HEK293 (cell line): ENCODE measurements around the gene BBOX1.
A peak's percentile ranks its signal among the peaks of the same experiment; 100 is the strongest.

ENCODE experiments used
- FEZF1 ChIP-seq: fragments of 450-650 bp; formaldehyde crosslinking; IDR thresholded peaks from 2 replicates; pipeline ENCODE4 v1.5.1; 2016; ENCODE audit warnings: missing biosample characterization, missing genetic modification characterization
- GLIS2 ChIP-seq: fragments of 450-650 bp; formaldehyde crosslinking; IDR thresholded peaks from 2 replicates; pipeline ENCODE4 v1.5.1; 2016; ENCODE audit warnings: missing biosample characterization, missing genetic modification characterization
- MZF1 ChIP-seq: fragments of 450-650 bp; formaldehyde crosslinking; IDR thresholded peaks from 2 replicates; pipeline ENCODE4 v1.5.1; 2017; ENCODE audit warnings: missing biosample characterization, missing genetic modification characterization, borderline replicate concordance
- PRDM1 ChIP-seq: fragments of 450-650 bp; formaldehyde crosslinking; IDR thresholded peaks from 2 replicates; pipeline ENCODE4; 2016; ENCODE audit warnings: missing biosample characterization, missing genetic modification characterization
- SCRT1 ChIP-seq: fragments of 450-650 bp; formaldehyde crosslinking; IDR thresholded peaks from 2 replicates; pipeline ENCODE4 v1.5.1; 2016; ENCODE audit warnings: missing biosample characterization, missing genetic modification characterization, borderline replicate concordance
- SP2 ChIP-seq: fragments of 450-650 bp; formaldehyde crosslinking; IDR thresholded peaks from 2 replicates; pipeline ENCODE4 v1.5.1; 2016; ENCODE audit warnings: missing biosample characterization, missing genetic modification characterization
- TCF7L2 ChIP-seq: IDR thresholded peaks from 2 replicates; pipeline ENCODE4 v1.6.1; 2011; ENCODE audit warnings: low read depth, mild to moderate bottlenecking, inconsistent platforms, low read length, moderate library complexity, borderline replicate concordance
- YY1 ChIP-seq: fragments of 450-650 bp; formaldehyde crosslinking; IDR thresholded peaks from 2 replicates; pipeline ENCODE4 v1.5.1; 2018; ENCODE audit warnings: missing biosample characterization, missing genetic modification characterization
- YY2 ChIP-seq: fragments of 450-650 bp; formaldehyde crosslinking; IDR thresholded peaks from 2 replicates; pipeline ENCODE4 v1.5.1; 2016; ENCODE audit warnings: missing biosample characterization, missing genetic modification characterization
- ZEB2 ChIP-seq: fragments of 450-650 bp; formaldehyde crosslinking; IDR thresholded peaks from 2 replicates; pipeline ENCODE4 v1.5.1; 2016; ENCODE audit warnings: missing biosample characterization, missing genetic modification characterization
- ZIC2 ChIP-seq: fragments of 450-650 bp; formaldehyde crosslinking; IDR thresholded peaks from 2 replicates; pipeline ENCODE4 v1.5.1; 2016; ENCODE audit warnings: missing biosample characterization, missing genetic modification characterization
- ZNF169 ChIP-seq: fragments of 450-650 bp; formaldehyde crosslinking; IDR thresholded peaks from 2 replicates; pipeline ENCODE4 v1.5.1; 2016; ENCODE audit warnings: missing biosample characterization, missing genetic modification characterization
- ZNF174 ChIP-seq: fragments of 450-650 bp; formaldehyde crosslinking; IDR thresholded peaks from 2 replicates; pipeline ENCODE4 v1.5.0; 2017; ENCODE audit warnings: missing biosample characterization, mild to moderate bottlenecking, missing genetic modification characterization
- ZNF184 ChIP-seq: fragments of 450-650 bp; IDR thresholded peaks from 2 replicates; pipeline ENCODE4 v1.5.1; 2018; ENCODE audit warnings: missing biosample characterization, mild to moderate bottlenecking, missing genetic modification characterization
- ZNF214 ChIP-seq: fragments of 450-650 bp; formaldehyde crosslinking; IDR thresholded peaks from 2 replicates; pipeline ENCODE4 v1.5.1; 2017; ENCODE audit warnings: missing biosample characterization, mild to moderate bottlenecking, missing genetic modification characterization, borderline replicate concordance
- ZNF24 ChIP-seq: fragments of 450-650 bp; formaldehyde crosslinking; IDR thresholded peaks from 2 replicates; pipeline ENCODE4 v1.5.1; 2016; ENCODE audit warnings: missing biosample characterization, missing genetic modification characterization
- ZNF248 ChIP-seq: fragments of 450-650 bp; formaldehyde crosslinking; IDR thresholded peaks from 2 replicates; pipeline ENCODE4 v1.5.1; 2017; ENCODE audit warnings: missing biosample characterization, missing genetic modification characterization
- ZNF274 ChIP-seq, 2 experiments: fragments of 200-500 bp in 1 of 2; fragments of 450-650 bp in 1 of 2; sonication (Bioruptor generic) in 1 of 2; formaldehyde crosslinking in 1 of 2; IDR thresholded peaks; 2 replicates each; pipeline versions ENCODE4 v1.5.1 to v1.6.1; 2014 to 2016; ENCODE audit warnings: borderline replicate concordance in 1 of 2, inconsistent platforms in 1 of 2, low read length in 1 of 2, missing biosample characterization in 1 of 2, missing genetic modification characterization in 1 of 2
- ZNF292 ChIP-seq: fragments of 450-650 bp; formaldehyde crosslinking; IDR thresholded peaks from 2 replicates; pipeline ENCODE4 v1.5.1; 2016; ENCODE audit warnings: low read depth, missing biosample characterization, missing genetic modification characterization, borderline replicate concordance
- ZNF324 ChIP-seq: fragments of 450-650 bp; formaldehyde crosslinking; IDR thresholded peaks from 2 replicates; pipeline ENCODE4 v1.5.1; 2016; ENCODE audit warnings: missing biosample characterization, missing genetic modification characterization
- ZNF530 ChIP-seq: fragments of 450-650 bp; formaldehyde crosslinking; IDR thresholded peaks from 2 replicates; pipeline ENCODE4 v1.5.1; 2016; ENCODE audit warnings: low read depth, missing biosample characterization, missing genetic modification characterization
- ZNF560 ChIP-seq: fragments of 450-650 bp; formaldehyde crosslinking; IDR thresholded peaks from 2 replicates; pipeline ENCODE4 v1.5.1; 2017; ENCODE audit warnings: missing biosample characterization, missing genetic modification characterization, borderline replicate concordance
- ZNF626 ChIP-seq: fragments of 450-650 bp; sonication (Bioruptor Pico); formaldehyde crosslinking; IDR thresholded peaks from 2 replicates; pipeline ENCODE4 v1.5.1; 2018; ENCODE audit warnings: missing biosample characterization, missing genetic modification characterization, inconsistent platforms
- ZNF629 ChIP-seq: fragments of 450-650 bp; formaldehyde crosslinking; IDR thresholded peaks from 2 replicates; pipeline ENCODE4 v1.5.1; 2017; ENCODE audit warnings: missing biosample characterization, missing genetic modification characterization
- ZNF670 ChIP-seq: fragments of 450-650 bp; formaldehyde crosslinking; IDR thresholded peaks from 2 replicates; pipeline ENCODE4 v1.5.1; 2016; ENCODE audit warnings: missing biosample characterization, missing genetic modification characterization, low read depth
- ZNF768 ChIP-seq: fragments of 450-650 bp; formaldehyde crosslinking; IDR thresholded peaks from 2 replicates; pipeline ENCODE4 v1.5.1; 2018; ENCODE audit warnings: missing biosample characterization, mild to moderate bottlenecking, missing genetic modification characterization
- ZNF785 ChIP-seq: fragments of 450-650 bp; formaldehyde crosslinking; IDR thresholded peaks from 2 replicates; pipeline ENCODE4 v1.5.1; 2016; ENCODE audit warnings: missing biosample characterization, missing genetic modification characterization
- ZNF791 ChIP-seq: fragments of 450-650 bp; formaldehyde crosslinking; IDR thresholded peaks from 2 replicates; pipeline ENCODE4 v1.5.1; 2016; ENCODE audit warnings: missing biosample characterization, missing genetic modification characterization
- TF ChIP-seq, protein P1 (sequence below): sonication (generic); formaldehyde crosslinking; IDR thresholded peaks from 2 replicates; pipeline ENCODE4 v1.8.1; 2022; ENCODE audit warnings: mild to moderate bottlenecking, moderate library complexity, missing genetic modification reagents
- TF ChIP-seq, protein P2 (sequence below): IDR thresholded peaks from 2 replicates; pipeline ENCODE4 v1.6.1; 2011; ENCODE audit warnings: mild to moderate bottlenecking, low read depth, low read length, borderline replicate concordance
- TF ChIP-seq, protein P3 (sequence below): fragments of 450-650 bp; formaldehyde crosslinking; conservative IDR thresholded peaks from 2 replicates; pipeline ENCODE4 v1.5.1; 2016; ENCODE audit warnings: low read depth, missing biosample characterization, missing genetic modification characterization
- TF ChIP-seq, protein P4 (sequence below): fragments of 450-650 bp; IDR thresholded peaks from 2 replicates; pipeline ENCODE4 v1.5.1; 2018; ENCODE audit warnings: missing biosample characterization, mild to moderate bottlenecking, missing genetic modification characterization
- TF ChIP-seq, protein P5 (sequence below): fragments of 450-650 bp; formaldehyde crosslinking; IDR thresholded peaks from 2 replicates; pipeline ENCODE4 v1.5.1; 2016; ENCODE audit warnings: missing biosample characterization, missing genetic modification characterization

BBOX1 gene

DNA sequence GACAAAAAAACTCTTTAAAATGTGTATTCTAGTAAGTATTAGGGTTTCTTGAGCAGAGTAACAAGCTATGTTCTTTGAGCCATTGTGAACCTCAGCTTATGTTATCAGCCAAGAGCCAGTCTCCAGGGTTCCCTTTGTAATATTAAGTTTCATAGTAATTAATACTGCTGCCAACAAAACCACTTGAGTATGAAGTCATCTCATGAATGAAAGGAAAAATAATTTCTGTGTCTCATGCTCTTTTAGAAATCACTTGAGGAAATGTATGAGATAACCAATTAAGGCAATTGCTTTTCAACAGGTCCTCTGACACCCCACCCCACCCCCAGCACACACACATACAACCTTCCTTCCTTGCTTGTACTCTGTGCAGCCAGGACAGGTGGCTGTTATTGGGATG, 59.9 kb downstream of the BBOX1 start (continued):
- TF ChIP-seq, protein P1, sequence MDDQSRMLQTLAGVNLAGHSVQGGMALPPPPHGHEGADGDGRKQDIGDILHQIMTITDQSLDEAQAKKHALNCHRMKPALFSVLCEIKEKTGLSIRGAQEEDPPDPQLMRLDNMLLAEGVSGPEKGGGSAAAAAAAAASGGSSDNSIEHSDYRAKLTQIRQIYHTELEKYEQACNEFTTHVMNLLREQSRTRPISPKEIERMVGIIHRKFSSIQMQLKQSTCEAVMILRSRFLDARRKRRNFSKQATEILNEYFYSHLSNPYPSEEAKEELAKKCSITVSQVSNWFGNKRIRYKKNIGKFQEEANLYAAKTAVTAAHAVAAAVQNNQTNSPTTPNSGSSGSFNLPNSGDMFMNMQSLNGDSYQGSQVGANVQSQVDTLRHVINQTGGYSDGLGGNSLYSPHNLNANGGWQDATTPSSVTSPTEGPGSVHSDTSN (CRISPR knock-in tag), result no peak
- TF ChIP-seq FEZF1 (peak; percentile 97), ZNF274 (IDR thresholded peaks at IDR 0.05; ENCODE audit: low read length) (no peak), ZNF274 (tag by site-specific recombination; IDR thresholded peaks at IDR 0.05; ENCODE audit: borderline replicate concordance) (no peak), ZNF530 (tag by site-specific recombination) (no peak), ZEB2 (tag by site-specific recombination) (peak; percentile 87), TCF7L2 (no peak), SP2 (tag by site-specific recombination) (peak; percentile 25; the same call in 1 of the 2 replicates), ZNF248 (no peak), MZF1 (tag by site-specific recombination) (0 out of 2 replicates have a peak, but pooled peaks have one; percentile 27), ZIC2 (no peak), ZNF174 (tag by site-specific recombination) (no peak), ZNF629 (peak; percentile 93), PRDM1 (no peak), ZNF791 (tag by site-specific recombination) (no peak), ZNF670 (tag by site-specific recombination) (no peak), ZNF324 (tag by site-specific recombination) (no peak), ZNF214 (no peak), ZNF24 (tag by site-specific recombination) (peak; percentile 92), ZNF184 (tag by site-specific recombination) (peak; percentile 67), ZNF560 (tag by site-specific recombination) (no peak), YY2 (tag by site-specific recombination) (no peak), ZNF626 (no peak), ZNF292 (no peak), YY1 (tag by site-specific recombination) (no peak), ZNF785 (no peak), SCRT1 (tag by site-specific recombination) (peak; percentile 91), GLIS2 (tag by site-specific recombination) (peak; percentile 53), ZNF768 (tag by site-specific recombination) (no peak), ZNF169 (tag by site-specific recombination) (no peak)
- TF ChIP-seq, protein P2, sequence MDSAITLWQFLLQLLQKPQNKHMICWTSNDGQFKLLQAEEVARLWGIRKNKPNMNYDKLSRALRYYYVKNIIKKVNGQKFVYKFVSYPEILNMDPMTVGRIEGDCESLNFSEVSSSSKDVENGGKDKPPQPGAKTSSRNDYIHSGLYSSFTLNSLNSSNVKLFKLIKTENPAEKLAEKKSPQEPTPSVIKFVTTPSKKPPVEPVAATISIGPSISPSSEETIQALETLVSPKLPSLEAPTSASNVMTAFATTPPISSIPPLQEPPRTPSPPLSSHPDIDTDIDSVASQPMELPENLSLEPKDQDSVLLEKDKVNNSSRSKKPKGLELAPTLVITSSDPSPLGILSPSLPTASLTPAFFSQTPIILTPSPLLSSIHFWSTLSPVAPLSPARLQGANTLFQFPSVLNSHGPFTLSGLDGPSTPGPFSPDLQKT, result no peak
- TF ChIP-seq, protein P3, sequence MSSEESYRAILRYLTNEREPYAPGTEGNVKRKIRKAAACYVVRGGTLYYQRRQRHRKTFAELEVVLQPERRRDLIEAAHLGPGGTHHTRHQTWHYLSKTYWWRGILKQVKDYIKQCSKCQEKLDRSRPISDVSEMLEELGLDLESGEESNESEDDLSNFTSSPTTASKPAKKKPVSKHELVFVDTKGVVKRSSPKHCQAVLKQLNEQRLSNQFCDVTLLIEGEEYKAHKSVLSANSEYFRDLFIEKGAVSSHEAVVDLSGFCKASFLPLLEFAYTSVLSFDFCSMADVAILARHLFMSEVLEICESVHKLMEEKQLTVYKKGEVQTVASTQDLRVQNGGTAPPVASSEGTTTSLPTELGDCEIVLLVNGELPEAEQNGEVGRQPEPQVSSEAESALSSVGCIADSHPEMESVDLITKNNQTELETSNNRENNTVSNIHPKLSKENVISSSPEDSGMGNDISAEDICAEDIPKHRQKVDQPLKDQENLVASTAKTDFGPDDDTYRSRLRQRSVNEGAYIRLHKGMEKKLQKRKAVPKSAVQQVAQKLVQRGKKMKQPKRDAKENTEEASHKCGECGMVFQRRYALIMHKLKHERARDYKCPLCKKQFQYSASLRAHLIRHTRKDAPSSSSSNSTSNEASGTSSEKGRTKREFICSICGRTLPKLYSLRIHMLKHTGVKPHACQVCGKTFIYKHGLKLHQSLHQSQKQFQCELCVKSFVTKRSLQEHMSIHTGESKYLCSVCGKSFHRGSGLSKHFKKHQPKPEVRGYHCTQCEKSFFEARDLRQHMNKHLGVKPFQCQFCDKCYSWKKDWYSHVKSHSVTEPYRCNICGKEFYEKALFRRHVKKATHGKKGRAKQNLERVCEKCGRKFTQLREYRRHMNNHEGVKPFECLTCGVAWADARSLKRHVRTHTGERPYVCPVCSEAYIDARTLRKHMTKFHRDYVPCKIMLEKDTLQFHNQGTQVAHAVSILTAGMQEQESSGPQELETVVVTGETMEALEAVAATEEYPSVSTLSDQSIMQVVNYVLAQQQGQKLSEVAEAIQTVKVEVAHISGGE (tag by site-specific recombination), result no peak
- TF ChIP-seq, protein P4, sequence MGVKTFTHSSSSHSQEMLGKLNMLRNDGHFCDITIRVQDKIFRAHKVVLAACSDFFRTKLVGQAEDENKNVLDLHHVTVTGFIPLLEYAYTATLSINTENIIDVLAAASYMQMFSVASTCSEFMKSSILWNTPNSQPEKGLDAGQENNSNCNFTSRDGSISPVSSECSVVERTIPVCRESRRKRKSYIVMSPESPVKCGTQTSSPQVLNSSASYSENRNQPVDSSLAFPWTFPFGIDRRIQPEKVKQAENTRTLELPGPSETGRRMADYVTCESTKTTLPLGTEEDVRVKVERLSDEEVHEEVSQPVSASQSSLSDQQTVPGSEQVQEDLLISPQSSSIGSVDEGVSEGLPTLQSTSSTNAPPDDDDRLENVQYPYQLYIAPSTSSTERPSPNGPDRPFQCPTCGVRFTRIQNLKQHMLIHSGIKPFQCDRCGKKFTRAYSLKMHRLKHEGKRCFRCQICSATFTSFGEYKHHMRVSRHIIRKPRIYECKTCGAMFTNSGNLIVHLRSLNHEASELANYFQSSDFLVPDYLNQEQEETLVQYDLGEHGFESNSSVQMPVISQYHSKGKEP, result 0 out of 2 replicates have a peak, but pooled peaks have one; percentile 37
- TF ChIP-seq, protein P5, sequence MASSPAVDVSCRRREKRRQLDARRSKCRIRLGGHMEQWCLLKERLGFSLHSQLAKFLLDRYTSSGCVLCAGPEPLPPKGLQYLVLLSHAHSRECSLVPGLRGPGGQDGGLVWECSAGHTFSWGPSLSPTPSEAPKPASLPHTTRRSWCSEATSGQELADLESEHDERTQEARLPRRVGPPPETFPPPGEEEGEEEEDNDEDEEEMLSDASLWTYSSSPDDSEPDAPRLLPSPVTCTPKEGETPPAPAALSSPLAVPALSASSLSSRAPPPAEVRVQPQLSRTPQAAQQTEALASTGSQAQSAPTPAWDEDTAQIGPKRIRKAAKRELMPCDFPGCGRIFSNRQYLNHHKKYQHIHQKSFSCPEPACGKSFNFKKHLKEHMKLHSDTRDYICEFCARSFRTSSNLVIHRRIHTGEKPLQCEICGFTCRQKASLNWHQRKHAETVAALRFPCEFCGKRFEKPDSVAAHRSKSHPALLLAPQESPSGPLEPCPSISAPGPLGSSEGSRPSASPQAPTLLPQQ, result 0 out of 2 replicates have a peak, but pooled peaks have one; percentile 43
